KOPT-K1 (cell line): Measurements from ENCODE around the gene PKMYT1.

Experiments
- H3K27ac ChIP-seq: fragments of 200-600 bp; sonication (generic); 2 replicates; pipeline ENCODE4 v1.5.1; 2016; ENCODE audit warnings: antibody characterized with exemption, mild to moderate bottlenecking, low read depth, low read length; ENCODE audit not compliant: poor library complexity, severe bottlenecking
- H3K36me3 ChIP-seq: fragments of 200-600 bp; sonication (generic); 2 replicates; pipeline ENCODE4 v1.5.1; 2017; ENCODE audit warnings: antibody characterized with exemption, mild to moderate bottlenecking, low read length, moderate library complexity; ENCODE audit not compliant: insufficient read depth
- H3K9me3 ChIP-seq: fragments of 200-600 bp; sonication (generic); 2 replicates; pipeline ENCODE4 v1.5.1; 2017; ENCODE audit warnings: antibody characterized with exemption, low read length, mild to moderate bottlenecking; ENCODE audit not compliant: insufficient read depth, poor library complexity, severe bottlenecking

PKMYT1 gene

GRCh38 chr16:3021449-3022207, 41.4 kb upstream of the PKMYT1 start:
- no peaks in the 10 kb centered on the region for H3K9me3 ChIP-seq
- H3K27ac ChIP-seq: no peak overlapping the region

GRCh38 chr16:3020604-3021448, 40.6 kb upstream of the PKMYT1 start:
- Histone ChIP-seq H3K27ac (no peak overlapping the region), H3K9me3 (no peaks in the 10 kb centered on the region), H3K36me3 (peaks cover 7% of the 10 kb centered on the region)

More at GRCh38 chr16:3021449-3022207, 41.4 kb upstream of the PKMYT1 start:
- H3K36me3 ChIP-seq: peaks cover 15% of the 10 kb centered on the region

- H3K9me3 ChIP-seq: no peaks in the 10 kb centered on the region
- H3K27ac ChIP-seq: no peak within 1 kb of the TSS
- 0 out of 2 replicates have a peak, but pooled peaks cover under 1% of the 10 kb centered on the region for H3K36me3 ChIP-seq
Observed at GRCh38 chr16:3020247-3020603, 40.0 kb upstream of the PKMYT1 start, which contains the start of gene TNFRSF12A. Gene TNFRSF12A (plus strand): TSS chr16:3020368. CDS start chr16:3020398, 30 bp downstream.

DNA sequence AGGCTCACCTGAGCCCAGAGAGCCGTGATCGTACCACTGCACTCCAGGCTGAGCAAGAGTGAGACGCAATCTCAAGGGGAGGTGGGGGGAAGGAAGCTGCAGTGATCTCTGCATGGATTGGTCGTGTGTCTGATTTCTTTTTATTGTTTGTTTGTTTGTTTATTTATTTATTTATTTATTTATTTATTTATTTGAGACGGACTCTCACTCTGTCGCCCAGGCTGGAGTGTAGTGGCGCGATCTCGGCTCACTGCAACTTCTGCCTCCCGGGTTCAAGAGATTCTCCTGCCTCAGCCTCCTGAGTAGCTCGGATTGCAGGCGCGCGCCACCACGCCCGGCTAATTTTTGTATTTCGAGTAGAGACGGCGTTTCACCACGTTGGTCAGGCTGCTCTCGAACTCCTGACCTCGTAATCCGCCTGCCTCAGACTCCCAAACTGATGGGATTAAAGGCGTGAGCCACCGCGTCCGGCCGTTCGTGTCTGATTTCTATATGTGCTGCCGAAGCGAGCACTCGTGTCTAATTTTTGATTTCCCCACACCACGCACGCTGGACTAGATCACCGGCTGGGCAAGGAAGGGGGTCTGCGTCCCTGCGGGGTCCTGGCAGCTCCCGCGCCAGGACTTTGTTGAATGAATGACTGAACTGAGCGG, 39.5 kb upstream of the PKMYT1 start:
- H3K9me3 ChIP-seq: no peaks in the 10 kb centered on the region
- no peak overlapping the region for H3K27ac ChIP-seq
- no peaks in the 10 kb centered on the region for H3K36me3 ChIP-seq

- H3K9me3 ChIP-seq: no peaks in the 10 kb centered on the region
- no peaks in the 10 kb centered on the region for H3K36me3 ChIP-seq
- H3K27ac ChIP-seq: no peak within 1 kb of the TSS
Observed at GRCh38 chr16:3017794-3018506, 37.7 kb upstream of the PKMYT1 start, which contains the start of gene CLDN6. Gene CLDN6 (minus strand): TSS chr16:3018183. CDS start chr16:3016021, 2,162 bp downstream.

DNA sequence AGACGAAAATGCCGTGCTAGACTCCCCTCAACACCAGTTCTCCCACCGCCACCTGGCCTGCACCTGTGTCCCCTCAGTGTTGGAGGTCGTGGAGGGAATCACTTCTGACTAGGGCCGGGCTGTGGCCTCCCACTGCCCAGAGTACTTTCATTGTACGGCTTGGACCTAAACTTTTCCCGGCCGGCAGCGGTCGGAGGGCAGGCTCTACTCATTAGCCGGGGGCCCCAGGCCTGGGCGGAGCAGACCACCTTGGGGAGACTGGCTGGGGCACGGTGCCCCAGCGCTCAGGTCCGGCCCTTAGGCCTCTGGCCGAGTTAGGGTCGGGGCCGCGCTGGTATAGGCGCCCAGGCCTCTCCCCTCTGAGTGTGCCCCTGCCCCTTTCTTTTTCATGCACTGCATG, 37.1 kb upstream of the PKMYT1 start:
- Histone ChIP-seq H3K9me3 (no peaks in the 10 kb centered on the region), H3K27ac (no peak overlapping the region), H3K36me3 (no peaks in the 10 kb centered on the region)

DNA sequence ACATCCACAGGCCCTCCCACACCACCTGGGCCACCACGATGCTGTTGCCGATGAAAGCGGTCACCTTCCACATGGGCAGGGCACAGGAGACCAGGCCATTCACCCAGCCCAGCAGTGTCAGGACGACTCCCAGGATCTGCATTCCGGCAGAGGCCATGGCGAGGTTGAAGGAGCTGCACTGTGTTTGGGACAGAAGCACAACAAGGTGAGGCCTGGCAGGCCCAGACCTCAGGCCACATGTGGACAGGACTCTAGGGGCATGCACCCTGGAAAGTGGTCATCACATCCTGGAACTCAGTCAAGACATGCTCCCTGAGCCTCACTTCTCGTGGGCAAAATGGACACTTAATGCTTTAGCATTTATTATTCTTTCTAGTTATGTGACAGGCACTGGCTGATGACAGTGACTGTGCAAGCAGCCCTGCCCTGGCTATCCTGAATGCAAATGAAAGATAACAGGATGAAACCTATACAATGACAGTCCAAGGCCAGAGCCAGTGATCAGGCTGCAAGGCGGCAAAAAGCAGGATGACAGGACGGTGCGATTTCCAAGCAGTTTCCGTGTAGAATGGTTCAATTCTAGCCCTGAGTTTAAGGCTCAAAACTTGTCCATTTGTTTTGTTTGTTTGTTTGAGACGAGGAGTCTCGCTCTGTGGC, 35.7 kb upstream of the PKMYT1 start:
- Histone ChIP-seq H3K9me3 (no peaks in the 10 kb centered on the region), H3K36me3 (no peaks in the 10 kb centered on the region), H3K27ac (no peak overlapping the region)

- Histone ChIP-seq H3K36me3 (no peaks in the 10 kb centered on the region), H3K9me3 (no peaks in the 10 kb centered on the region), H3K27ac (no peak overlapping the region)
Observed at GRCh38 chr16:3014971-3015370, 34.7 kb upstream of the PKMYT1 start.

- Histone ChIP-seq H3K9me3 (no peaks in the 10 kb centered on the region), H3K27ac (no peak overlapping the region), H3K36me3 (no peaks in the 10 kb centered on the region)
Observed at GRCh38 chr16:3013998-3014690, 33.9 kb upstream of the PKMYT1 start.

- H3K27ac ChIP-seq: no peak overlapping the region
- no peaks in the 10 kb centered on the region for H3K9me3 ChIP-seq
- no peaks in the 10 kb centered on the region for H3K36me3 ChIP-seq
Observed at GRCh38 chr16:3013491-3013951, 33.3 kb upstream of the PKMYT1 start.

DNA sequence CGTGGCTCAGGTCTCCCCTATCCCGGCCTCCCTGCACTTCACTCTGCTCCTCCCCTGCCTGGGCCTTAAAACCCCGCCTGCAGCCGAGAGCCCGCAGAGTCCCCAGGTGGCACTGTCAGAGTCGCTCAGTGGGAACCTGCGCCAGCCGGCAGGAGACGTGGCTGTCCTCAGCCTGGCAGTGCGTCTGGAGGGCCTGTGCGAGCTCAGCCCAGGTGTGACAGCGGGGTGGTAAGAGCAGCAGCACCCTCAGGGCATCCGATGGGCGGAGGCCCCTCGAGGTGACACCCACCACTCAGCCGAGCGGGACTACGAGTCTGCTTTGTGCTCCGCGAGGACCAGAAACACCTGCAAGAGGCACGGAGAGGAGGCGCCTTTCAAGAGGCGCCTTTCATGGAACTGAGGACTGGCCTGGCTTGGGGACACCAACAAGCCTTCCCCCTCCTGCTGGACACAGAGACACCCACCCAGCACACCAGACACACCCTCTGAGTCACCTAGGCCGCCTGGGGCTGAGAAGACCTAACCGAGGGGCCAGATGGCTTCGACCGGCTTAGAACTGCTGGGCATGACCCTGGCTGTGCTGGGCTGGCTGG, 32.7 kb upstream of the PKMYT1 start, which contains the start of gene CLDN9:
Gene CLDN9 (plus strand): TSS at position 96 of the 593 bp plus-strand sequence. CDS start 440 bp downstream, at position 536.
- H3K36me3 ChIP-seq: no peaks in the 10 kb centered on the region
- H3K27ac ChIP-seq: no peak within 1 kb of the TSS
- H3K9me3 ChIP-seq: no peaks in the 10 kb centered on the region

DNA sequence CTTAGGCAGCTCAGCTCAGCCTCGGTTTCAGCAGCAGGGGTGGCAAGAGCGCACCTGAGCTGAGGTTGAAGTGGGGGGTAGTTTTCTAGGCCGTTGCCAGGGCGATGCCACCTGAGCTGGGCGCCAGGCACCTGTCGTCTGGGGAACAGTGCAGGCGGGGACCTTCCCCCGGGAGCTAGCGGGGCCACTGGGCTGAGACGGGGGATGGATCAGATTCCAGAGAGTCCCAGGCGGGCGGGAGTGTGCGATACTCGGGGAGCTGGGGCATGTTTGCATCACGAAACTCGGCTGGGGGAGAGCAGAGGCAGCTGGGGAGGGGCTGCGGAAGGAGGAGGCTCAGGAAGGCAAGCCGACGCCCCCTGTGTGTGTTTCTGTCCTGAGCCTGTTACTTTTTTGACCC, 32.0 kb upstream of the PKMYT1 start:
- Histone ChIP-seq H3K36me3 (no peaks in the 10 kb centered on the region), H3K9me3 (no peaks in the 10 kb centered on the region), H3K27ac (no peak overlapping the region)

DNA sequence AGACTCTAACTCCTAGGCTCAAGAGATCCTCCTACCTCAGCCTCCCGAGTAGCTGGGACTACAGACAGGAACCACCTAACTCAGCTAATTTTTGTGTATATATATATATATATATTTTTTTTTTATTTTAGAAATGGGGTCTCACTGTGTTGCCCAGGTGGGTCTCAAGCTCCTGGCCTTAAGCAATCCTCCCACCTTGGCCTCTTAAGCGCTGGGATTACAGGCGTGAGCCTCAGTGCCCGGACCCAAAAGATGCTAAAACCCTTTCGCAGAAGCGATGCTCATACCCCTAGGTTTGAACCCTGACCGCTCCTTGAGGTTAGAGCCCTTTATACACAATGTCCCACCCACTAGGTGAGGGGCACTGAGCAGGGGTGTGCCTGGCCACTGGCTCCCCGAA, 30.3 kb upstream of the PKMYT1 start:
- no peaks in the 10 kb centered on the region for H3K36me3 ChIP-seq
- no peak overlapping the region for H3K27ac ChIP-seq
- H3K9me3 ChIP-seq: no peaks in the 10 kb centered on the region
